ENCODE measurements around the gene ASCC3.
"Not testable (repeated sequence)": the region's sequence is repeated elsewhere in the genome, so short reads cannot be mapped to it uniquely, and the experiment has no call there.

Gene ASCC3

GRCh38 chr6:100664274-100665040, 216.7 kb downstream of the ASCC3 start:
- TF ChIP-seq POLR2A (IDR thresholded peaks at IDR 0.05; ENCODE audit: low read length): no peak
- TF ChIP-seq GATA1 (IDR thresholded peaks at IDR 0.05; ENCODE audit: low read depth, low read length): no peak
- peak; percentile 38 to 67 for DNase-seq

DNA sequence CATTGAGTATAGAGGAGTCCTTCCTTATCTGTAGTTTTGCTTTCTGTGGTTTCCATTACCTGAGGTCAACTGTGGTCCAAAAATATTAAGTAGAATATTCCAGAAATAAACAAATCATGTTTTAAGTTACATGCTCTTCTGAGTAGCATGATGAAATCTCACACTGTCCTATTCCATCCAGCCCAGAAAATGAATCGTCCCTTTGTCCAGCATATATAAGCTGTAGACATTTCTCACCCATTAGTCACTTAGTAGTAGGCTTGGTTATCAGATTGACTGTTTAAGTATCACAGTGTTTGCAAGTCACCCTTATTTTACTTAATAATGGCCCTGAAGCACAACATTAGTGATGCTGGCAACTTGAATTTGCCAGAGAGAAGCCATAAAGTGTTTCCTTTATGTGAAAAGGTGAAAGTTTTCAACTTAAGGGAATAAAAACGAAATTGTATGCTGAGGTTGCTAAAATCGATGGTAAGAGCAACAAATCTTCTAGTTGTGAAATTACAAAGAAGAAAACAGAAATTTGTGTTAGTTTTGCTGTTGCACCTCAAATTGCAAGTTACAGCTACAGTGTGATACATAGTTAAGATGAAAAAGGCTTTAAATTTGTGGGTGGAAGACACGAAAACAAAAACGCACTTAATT, 217.8 kb downstream of the ASCC3 start:
- DNase-seq: no peak
- no peak for TF ChIP-seq GATA1 (IDR thresholded peaks at IDR 0.05; ENCODE audit: low read depth, low read length)
- TF ChIP-seq POLR2A (IDR thresholded peaks at IDR 0.05; ENCODE audit: low read length): no peak

DNA sequence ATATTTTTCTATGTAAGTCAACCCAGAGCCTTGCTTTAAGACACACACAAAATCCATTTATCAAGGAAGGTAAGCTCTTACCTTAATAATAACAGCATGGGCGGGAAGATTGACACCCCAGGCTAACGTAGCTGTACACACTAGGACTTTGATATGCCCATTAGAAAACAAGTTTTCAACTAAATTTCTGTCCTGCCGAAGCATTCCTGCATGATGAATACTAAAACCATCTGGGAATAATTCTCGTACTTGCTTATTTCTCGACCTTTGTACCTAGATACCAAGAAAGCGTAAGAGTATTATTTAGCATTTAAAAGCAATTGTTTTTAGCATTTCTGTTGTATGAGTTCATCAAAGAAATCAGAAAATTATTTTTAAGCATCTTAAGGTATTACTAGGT, 218.9 kb downstream of the ASCC3 start:
- DNase-seq: no peak
- TF ChIP-seq GATA1 (IDR thresholded peaks at IDR 0.05; ENCODE audit: low read depth, low read length): no peak
- no peak for TF ChIP-seq POLR2A (IDR thresholded peaks at IDR 0.05; ENCODE audit: low read length)

- TF ChIP-seq GATA1 (IDR thresholded peaks at IDR 0.05; ENCODE audit: low read depth, low read length) (no peak), POLR2A (IDR thresholded peaks at IDR 0.05; ENCODE audit: low read length) (no peak)
- no peak for DNase-seq
These were observed 222.6 kb downstream of the ASCC3 start for GRCh38 chr6:100658486-100658885.

DNA sequence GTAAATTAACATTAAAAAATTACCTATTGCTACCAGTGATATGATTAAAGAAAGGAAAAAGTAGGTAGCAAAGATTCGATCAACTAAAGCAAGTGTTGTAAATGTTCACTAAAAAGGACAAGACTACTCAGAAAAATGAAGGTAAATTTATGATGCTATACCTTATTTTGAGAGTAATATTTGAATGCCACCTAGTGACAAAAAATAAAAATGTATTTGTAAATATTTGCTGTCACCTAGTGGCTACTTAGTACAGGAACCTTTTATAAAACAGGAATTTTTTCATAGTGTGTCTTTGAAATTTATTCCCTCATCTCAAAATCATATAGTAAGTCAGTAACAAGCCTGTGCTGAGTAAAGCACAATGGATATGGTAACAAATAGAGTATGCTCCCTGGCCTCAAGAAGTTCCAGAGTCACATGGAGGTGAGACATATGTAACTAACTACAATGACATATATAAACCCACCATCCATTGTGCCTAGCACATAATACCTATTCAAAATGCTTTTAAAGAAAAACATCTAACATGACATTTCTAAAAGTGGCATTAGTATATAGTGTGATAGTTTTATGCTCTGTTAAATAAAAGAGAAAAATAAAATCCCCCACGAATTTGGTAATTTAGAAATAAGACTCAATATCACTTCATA, 223.3 kb downstream of the ASCC3 start:
- DNase-seq: peak; percentile 19 to 32

GRCh38 chr6:100641147-100641546, 240.0 kb downstream of the ASCC3 start:
- not testable (repeated sequence) for DNase-seq

More for the DNA sequence above, 223.3 kb downstream of the ASCC3 start:
- no peak for TF ChIP-seq GATA1 (IDR thresholded peaks at IDR 0.05; ENCODE audit: low read depth, low read length)
- TF ChIP-seq POLR2A (IDR thresholded peaks at IDR 0.05; ENCODE audit: low read length): no peak

DNA sequence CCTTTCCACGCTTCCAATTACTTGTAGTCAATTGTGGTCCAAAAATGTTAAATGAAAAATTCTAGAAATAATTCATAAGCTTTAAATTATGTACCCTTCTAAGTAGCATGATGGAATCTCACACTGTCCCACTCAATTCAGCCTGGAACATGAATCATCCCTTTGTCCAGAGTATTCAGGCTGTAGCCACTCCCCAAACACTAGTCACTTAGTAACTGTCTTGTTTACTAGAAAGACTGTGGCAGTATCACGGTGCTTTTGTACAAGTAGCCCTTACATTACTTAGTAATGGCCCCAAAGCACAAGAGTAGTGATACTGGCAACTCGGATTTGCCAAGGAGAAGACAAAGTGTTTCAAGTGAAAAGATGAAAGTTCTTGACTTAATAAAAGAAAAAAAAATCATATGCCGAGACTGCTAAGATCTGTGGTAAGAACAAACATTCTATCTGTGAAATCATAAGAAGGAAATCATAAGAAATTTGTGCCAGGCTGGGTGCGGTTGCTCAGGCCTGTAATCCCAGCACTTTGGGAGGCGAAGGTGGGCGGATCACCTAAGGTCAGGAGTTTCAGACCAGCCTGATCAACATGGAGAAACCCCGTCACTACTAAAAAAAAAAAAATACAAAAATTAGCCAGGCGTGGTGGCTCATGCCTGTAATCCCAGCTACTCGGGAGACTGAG, 247.9 kb downstream of the ASCC3 start:
- DNase-seq: peak in 1 of 2 experiments; percentile 1
- TF ChIP-seq GATA1 (IDR thresholded peaks at IDR 0.05; ENCODE audit: low read depth, low read length): no peak
- no peak for TF ChIP-seq POLR2A (IDR thresholded peaks at IDR 0.05; ENCODE audit: low read length)

- DNase-seq: no peak
- TF ChIP-seq POLR2A (IDR thresholded peaks at IDR 0.05; ENCODE audit: low read length) (no peak), GATA1 (IDR thresholded peaks at IDR 0.05; ENCODE audit: low read depth, low read length) (no peak)
These were observed 250.6 kb downstream of the ASCC3 start for GRCh38 chr6:100630536-100630935.

- peak in 1 of 2 experiments; percentile 2 for DNase-seq
These were observed 253.0 kb downstream of the ASCC3 start for GRCh38 chr6:100627911-100628758.

GRCh38 chr6:100626721-100627120, 254.4 kb downstream of the ASCC3 start:
- DNase-seq: no peak

More at GRCh38 chr6:100627911-100628758, 253.0 kb downstream of the ASCC3 start:
- TF ChIP-seq POLR2A (IDR thresholded peaks at IDR 0.05; ENCODE audit: low read length) (no peak), GATA1 (IDR thresholded peaks at IDR 0.05; ENCODE audit: low read depth, low read length) (no peak)

DNA sequence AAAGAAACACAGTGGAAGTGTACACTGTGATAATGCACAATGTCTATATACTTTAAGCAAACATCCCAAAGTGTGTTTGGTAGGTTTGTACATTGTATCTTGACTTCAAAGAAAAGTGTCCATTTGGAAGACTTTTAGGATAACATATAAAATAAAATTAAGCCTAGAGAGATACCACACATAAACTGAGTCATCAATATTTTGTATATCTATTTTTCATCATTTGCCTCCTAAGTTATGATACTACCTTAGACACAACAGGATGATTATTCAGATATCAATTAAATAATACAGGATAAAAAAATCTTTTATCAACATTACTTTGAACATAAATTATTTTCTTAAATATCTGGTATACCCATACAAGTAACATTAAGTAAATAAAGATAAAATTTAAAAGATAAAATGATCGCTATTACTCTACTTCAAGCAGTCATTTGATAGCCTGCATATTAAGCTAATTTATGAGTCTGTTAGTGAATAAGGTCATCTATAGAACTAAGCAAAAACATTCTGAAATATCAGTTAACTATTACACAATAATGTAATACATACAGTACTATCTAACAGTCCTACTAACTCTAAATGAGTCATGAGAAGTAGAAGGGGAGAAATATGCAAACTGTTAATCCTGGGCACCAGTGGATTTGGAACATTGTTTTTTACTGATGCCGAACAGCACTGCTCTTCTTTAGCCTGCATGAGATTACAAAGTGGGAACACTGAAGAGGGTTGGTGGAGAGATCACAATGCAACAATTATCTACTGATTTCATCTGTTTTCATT, 258.0 kb downstream of the ASCC3 start:
- TF ChIP-seq GATA1 (IDR thresholded peaks at IDR 0.05; ENCODE audit: low read depth, low read length) (no peak), POLR2A (IDR thresholded peaks at IDR 0.05; ENCODE audit: low read length) (no peak)
- DNase-seq: no peak

More at GRCh38 chr6:100626721-100627120, 254.4 kb downstream of the ASCC3 start:
- no peak for TF ChIP-seq POLR2A (IDR thresholded peaks at IDR 0.05; ENCODE audit: low read length)
- TF ChIP-seq GATA1 (IDR thresholded peaks at IDR 0.05; ENCODE audit: low read depth, low read length): no peak

- no peak for TF ChIP-seq POLR2A (IDR thresholded peaks at IDR 0.05; ENCODE audit: low read length)
- no peak for TF ChIP-seq GATA1 (IDR thresholded peaks at IDR 0.05; ENCODE audit: low read depth, low read length)
- DNase-seq: no peak
These were observed 260.9 kb downstream of the ASCC3 start for GRCh38 chr6:100620085-100620840.

Measured in erythroblast (primary cell).